Measurements from ENCODE around the gene CREBRF.

DNA sequence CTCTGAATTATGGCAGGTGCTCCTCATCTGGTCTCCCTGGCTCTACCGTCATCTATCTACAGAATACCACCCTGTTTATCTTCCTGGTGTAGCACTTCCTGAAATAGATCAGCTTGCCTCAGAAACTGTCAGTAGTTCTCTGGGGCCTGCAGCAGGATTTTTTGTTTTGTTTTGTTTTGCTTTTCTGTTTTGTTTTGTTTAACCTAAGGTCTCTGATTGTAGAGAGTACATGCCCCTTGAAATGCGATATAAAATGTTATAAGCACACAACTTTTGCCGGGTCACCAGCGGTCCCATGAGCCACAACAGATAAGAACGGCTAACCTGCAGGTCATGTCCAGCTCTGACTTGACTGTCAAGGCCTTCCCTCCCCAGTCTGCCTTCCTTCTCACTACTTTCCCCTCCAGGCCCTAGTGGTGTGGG, 26.6 kb upstream of the CREBRF start:
- TF ChIP-seq, protein P1, sequence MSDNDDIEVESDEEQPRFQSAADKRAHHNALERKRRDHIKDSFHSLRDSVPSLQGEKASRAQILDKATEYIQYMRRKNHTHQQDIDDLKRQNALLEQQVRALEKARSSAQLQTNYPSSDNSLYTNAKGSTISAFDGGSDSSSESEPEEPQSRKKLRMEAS (IDR thresholded peaks at IDR 0.05): no peak
- TF ChIP-seq EP300 (IDR thresholded peaks at IDR 0.05) (no peak), RAD21 (conservative IDR thresholded peaks at IDR 0.05 in 1 of 2, IDR thresholded peaks at IDR 0.05 in 1 of 2) (no peak), HOXA7 (CRISPR knock-in tag; IDR thresholded peaks at IDR 0.05) (no peak), CHD2 (IDR thresholded peaks at IDR 0.05; ENCODE audit: low read length, partially characterized antibody) (no peak), POLR2A (IDR thresholded peaks at IDR 0.05; ENCODE audit: low read length) (no peak), POLR2AphosphoS2 (conservative IDR thresholded peaks at IDR 0.05; ENCODE audit: low read length) (no peak), RCOR1 (IDR thresholded peaks at IDR 0.05; ENCODE audit: low read depth, low read length) (no peak), ESRRA (IDR thresholded peaks at IDR 0.05; ENCODE audit: borderline replicate concordance, low read length) (no peak)
- TF ChIP-seq, protein P2, sequence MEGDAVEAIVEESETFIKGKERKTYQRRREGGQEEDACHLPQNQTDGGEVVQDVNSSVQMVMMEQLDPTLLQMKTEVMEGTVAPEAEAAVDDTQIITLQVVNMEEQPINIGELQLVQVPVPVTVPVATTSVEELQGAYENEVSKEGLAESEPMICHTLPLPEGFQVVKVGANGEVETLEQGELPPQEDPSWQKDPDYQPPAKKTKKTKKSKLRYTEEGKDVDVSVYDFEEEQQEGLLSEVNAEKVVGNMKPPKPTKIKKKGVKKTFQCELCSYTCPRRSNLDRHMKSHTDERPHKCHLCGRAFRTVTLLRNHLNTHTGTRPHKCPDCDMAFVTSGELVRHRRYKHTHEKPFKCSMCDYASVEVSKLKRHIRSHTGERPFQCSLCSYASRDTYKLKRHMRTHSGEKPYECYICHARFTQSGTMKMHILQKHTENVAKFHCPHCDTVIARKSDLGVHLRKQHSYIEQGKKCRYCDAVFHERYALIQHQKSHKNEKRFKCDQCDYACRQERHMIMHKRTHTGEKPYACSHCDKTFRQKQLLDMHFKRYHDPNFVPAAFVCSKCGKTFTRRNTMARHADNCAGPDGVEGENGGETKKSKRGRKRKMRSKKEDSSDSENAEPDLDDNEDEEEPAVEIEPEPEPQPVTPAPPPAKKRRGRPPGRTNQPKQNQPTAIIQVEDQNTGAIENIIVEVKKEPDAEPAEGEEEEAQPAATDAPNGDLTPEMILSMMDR (IDR thresholded peaks at IDR 0.05): no peak
